HG03520 (cell line): ENCODE measurements around the gene AP2A2.

Experiments used
- ATAC-seq: cut with Tn5 transposase; IDR thresholded peaks from one replicate; pipeline ENCODE4 v1.9.1; 2021; ENCODE audit warnings: mild to moderate bottlenecking, moderate library complexity; ENCODE audit not compliant: unreplicated experiment

Gene AP2A2

DNA sequence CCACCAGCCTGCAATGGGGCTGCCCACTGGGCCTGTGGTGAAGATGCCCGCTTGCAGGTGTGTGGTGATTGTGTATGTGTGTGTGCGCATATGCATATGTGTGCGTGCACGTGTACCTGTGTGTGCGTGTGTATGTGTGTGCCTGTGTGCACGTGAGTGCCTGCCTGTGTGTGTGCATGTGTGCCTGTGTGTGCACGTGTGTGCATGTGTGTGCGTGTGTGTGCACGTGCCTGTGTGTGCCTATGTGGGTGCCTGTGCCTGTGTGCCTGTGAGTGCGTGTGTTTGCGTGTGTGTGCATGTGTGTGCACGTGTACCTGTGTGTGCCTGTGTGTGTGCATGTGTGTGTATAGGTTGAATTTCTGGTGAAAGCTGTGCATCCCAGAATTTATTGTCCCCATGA lies 113.3 kb downstream of the AP2A2 start:
- ATAC-seq: no peak

DNA sequence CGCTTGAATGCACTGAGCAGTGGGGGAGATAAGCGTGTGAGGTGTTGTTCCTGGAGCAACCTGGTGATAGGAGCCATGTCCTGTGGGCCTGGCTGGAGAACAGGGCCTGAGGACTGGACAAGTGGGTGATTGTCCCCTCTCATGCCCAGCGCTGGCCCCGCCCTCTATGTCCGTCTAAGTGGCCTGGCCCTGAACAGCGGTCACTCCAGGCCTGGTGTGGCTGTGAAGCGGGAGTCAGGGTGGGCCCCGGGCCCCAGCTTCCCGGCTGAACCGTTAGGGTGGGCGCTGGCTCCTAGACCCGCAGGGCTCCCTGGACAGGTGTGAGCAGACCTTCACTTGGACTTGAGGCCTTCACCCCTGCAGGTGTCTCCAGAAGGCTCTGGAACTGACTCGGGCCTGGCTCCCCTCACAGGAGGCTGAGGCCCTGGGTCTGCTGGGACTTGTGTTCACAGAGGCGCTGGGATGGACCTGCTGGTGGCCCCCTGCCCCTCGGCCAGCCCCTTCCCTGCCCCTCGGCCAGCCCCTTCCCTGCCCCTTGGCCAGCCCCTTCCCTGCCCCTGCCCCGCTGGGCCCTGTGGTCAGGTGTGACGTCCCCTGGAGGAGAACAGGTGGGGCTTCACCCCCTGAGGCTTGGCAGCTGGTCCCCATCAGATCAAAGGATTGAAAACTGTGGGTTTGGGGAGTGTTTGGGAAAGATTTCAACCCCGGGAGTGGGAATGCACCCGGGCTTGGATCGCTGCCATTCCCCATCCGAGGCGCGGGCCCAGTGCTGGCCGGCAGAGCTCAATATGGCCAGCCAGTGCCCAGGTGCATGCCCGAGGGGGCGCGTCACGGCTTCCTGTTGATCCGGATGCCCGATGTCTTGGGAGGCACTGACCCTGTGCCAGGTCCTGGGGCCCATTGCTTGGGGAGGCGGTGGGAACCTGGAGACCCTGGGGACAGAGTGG lies 114.1 kb downstream of the AP2A2 start:
- no peak for ATAC-seq

DNA sequence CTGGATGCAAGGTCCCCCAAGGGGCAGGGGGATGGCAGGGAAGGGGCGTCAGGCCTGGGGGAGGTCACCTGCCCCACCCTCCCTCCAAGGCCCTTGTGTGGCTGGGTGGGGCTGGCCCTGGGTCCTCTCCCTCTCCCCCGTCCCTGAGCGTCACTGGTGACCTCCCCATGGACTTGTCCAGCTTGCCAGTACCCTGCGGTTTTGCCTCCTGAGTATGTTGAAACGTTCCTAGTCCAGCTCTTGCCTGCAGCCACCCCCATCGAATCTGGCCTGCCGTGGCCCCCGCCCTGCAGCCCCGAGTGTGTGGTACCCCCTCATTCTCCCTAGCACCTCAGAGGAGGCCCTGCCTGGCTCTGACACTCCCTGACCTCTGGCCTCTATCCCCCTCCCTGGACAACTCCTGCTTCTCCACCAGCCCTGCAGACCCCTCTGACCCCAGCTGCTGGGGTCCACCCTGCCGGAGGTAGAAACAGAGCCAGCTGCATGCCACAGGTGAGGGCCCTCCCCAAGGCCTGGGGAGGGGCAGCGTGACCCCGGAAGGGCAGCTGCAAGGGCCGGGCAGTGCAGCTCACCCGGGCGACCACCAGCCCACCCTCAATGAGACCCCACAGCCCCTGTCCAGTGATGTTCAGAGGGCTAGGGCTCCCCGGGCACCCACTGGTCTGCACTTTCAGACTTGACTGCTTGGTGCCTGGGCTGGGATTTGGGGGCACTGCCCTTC lies 114.9 kb downstream of the AP2A2 start:
- ATAC-seq: no peak

DNA sequence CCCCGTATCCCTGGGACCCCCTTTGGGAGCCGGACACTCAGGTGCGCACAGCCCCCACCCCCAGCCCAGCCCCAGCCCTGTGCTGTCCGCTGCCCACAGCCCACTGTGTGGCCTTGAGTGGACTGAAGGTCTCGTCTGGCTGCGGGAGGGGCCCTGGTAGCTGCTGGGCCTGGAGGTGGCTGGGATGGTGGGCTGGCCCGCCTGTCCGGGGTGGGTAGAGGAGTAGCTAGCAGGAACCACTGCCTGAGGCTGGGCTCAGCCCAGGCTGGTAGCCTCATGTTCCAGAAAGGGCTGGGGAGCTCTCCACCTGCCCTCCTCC lies 115.4 kb downstream of the AP2A2 start:
- ATAC-seq: no peak

DNA sequence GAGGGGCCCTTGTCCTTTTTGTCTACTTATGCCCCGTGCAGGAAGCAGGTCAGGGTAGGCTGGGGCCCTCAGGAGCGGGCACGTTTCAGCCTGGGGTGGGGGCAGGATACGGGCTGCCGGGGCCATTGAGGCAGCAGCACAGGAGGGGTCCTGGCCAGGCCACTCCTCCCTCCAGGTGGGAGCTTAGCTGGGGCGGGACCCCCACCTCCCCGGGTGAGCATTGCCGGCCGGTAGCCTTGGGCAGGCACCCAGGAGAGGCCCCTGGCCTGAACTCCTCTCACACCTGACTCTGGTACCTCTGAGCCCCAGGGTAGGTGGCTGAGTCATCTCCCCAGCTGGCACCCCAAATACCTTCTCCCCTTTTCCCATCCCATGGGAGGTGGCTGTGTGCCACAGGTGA lies 115.8 kb downstream of the AP2A2 start:
- no peak for ATAC-seq

DNA sequence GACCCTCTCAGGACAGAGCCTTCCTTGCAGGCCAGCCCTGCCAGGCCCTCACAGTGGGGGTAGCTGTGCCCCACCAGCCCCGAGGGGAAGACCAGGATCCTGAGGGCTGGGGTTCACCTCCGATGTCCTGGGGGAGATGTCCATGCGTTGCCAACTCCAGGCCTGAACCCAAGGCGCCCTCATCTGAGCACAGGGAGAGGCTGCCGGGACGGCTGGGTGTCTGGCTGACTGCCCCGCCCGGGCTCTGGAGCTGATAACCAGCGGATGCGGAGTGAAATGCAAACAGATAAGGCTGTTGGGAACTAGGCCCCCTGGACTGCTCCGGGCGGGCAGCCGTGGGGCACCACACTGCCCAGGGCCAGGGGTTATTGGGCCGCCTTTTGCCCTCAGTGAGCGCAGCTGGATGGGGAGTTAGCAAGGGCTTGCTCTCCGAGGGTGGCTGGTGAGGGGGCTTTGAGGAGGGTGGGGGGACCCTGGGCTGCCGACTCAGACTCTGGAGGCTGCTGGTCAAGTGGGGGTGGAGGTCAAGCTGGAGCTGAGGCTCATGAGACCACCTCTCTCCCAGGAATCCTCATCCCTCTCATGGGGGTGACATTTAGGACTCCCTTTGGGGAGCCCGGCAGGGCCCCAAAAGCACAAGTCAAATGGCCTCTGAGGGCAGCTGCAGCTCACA lies 116.4 kb downstream of the AP2A2 start:
- no peak for ATAC-seq

DNA sequence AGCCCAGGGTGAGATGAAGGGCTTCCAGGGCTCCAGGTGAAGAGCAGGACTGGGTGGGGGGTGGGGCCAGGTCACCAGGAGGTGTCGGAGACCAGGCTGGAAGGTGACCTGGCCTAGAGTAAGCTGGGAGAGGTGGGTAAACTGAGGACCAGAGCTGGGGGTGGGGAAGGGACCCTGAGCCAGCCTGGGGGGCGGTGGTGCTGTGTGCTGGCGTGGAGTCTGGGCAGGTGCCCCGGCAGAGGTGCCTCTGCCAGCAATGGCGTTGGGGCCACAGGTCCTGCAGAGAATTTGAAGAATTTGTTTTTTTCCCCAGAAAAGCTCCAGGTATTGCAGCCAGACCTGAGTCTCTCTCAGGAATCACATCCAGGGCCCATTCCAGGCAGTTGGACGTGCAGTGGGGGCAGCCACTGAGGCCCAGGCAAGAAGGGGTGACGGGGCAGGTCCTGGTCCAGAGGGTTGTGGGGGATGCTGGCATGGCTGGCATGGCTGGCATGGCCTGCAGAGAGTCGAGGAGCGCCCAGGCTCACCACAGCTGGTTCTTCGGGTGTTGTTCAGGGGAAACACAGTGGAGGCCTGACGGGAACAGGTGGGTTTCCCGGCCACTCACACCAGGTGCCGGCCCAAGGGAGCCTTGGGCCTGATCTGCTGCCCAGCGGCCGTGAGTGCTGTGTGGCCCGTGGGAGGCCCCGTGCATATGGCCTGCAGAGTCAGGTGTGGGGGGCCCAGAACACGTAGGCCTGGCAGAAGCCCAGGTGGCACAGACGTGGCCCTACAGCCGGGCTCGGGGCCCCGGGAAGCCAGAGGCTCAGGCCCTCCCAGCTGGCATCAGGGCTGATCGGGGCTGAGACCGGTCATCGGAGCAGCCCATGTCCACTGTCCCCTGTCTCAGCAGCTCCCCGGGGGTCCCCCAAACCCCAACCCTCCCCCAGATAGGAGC lies 117.2 kb downstream of the AP2A2 start:
- no peak for ATAC-seq

DNA sequence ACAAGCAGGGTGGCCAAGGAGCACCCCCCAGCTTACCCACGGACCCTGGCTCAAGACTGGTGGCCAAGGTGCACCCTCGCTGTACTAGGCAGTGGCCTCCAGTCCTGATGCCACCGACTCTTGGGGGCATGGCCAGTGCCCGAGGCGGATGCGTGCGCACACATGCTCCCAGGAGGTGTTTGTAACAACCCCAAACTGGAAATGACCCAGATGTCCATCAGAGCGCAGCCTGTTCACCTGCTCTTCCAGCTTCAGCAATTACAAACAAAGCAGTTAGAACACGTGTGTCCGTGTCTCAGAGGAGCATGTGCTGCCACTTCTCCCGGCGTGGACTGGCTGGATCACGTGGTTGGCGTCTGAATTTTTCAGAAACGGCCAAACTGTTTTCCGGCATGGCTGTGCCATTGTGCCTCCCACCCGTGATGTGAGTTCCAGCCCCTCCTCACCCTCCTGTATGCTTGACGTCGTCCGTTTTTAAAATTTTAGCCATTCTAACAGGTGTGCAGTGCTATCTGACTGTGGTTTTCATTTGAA lies 118.0 kb downstream of the AP2A2 start:
- ATAC-seq: no peak

DNA sequence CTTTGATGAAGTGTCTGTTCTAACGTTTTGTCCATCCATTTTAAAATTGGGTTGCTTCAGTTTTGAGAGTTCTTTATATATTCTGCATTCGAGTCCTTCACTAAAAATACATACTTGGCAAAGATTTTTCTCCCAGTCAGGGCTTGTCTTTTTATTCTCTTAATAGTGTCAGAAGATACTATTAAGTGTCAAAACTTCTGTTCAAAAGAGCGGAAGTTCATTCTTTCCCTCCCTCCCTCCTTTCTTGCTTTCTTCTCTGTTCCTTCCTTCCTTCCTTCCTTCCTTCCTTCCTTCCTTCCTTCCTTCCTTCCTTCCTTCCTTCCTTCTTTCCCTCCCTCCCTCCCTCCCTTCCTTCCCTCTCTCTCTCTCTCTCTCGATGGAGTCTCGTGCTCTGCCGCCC lies 118.5 kb downstream of the AP2A2 start:
- ATAC-seq: no peak

DNA sequence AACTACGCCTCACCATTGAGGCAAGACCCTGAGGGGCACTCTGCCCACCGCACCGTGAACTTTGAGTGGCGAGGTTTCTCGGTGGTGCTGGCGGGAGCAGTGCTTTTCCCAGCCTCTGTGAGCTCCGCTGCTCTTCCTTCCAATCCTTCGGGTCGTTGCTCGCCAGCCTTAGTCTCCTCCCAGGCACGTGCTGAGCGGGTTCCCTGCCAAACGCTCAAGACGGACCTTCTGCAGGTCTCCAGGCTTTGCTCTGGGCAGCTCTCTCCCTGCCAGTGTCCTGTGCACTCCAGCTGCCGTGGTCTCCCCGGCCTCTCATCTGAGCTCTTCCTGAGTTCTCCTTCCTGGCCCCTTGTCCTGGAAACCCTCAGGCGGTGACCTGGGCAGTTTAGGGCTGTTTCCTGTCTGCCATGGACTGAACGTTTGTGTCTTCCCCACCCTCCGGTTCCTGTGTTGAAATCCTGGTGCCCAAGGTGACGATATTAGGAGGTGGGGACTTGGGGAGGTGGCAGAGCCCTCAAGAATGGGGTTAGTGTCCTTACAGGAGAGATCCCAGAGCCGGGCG lies 122.0 kb downstream of the AP2A2 start:
- ATAC-seq: no peak

DNA sequence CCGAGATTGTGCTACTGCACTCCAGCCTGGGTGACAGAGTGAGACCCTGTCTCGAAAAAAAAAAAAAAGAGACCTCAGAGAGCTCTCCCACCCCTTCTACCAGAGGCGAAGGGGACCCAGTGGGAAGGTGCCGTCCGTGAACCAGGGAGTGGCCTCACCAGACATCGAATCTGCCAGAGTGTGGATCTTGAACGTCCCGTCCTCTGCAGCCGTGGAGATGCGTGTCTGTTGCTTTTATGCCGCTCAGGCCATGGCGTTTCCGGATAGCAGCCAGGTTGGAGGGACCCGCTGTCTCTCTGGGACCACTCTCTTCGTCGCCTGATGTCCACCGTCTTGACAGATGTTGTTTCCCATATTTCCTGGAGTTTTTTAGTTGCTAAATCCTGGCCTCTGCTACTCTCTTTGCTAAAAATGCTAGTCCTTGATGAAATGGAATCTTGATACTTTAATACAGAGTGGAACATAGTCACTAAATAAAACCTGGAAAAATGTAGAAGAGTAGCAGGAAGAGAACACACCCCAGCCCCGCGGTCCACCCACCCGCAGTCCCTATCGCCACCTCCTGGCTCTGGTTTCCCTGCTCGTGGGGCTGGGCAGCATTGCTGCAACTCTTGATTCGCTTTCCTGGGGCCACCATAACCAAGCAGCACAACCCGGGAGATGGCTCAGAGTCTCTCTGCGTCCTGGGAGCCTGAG lies 122.9 kb downstream of the AP2A2 start:
- no peak for ATAC-seq

DNA sequence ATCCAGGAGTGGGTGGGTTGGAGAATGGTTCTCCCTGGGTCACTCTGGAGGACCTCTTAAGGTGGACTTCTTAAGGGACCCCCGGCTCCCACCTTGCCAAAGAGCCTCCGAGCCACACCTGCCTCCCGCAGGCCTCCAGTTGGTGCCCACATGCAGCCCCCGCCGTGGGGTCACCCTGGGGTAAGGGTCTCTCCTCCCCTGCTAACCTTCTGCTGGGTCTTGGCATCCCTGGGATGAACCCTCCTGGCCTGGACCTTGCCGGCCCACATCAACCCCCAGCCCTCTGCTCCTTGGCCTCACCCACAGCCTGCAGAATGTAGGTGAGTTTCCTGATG lies 123.4 kb downstream of the AP2A2 start:
- ATAC-seq: no peak

DNA sequence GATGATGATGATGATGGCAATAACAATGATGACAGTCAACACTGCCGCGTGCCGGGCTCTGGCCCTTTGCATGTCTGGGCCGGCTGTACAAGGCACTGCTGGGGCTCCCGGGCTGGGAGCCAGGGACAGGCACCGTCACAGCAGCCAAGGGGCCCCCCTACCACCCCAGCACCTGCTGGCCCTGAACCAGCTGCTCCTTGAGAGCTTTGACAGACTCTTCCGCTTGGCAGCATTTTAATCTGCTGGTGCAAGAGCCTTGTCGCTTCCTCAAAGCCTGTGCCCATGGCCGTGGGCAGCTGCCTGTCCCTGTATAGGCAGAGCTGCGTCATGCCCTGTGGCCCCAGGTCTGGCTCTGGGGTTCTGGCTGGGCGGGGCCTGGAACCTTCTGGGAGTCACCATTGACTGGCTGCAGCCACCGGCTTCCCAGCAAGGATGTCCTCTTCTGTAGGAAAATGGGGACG lies 123.8 kb downstream of the AP2A2 start:
- no peak for ATAC-seq

DNA sequence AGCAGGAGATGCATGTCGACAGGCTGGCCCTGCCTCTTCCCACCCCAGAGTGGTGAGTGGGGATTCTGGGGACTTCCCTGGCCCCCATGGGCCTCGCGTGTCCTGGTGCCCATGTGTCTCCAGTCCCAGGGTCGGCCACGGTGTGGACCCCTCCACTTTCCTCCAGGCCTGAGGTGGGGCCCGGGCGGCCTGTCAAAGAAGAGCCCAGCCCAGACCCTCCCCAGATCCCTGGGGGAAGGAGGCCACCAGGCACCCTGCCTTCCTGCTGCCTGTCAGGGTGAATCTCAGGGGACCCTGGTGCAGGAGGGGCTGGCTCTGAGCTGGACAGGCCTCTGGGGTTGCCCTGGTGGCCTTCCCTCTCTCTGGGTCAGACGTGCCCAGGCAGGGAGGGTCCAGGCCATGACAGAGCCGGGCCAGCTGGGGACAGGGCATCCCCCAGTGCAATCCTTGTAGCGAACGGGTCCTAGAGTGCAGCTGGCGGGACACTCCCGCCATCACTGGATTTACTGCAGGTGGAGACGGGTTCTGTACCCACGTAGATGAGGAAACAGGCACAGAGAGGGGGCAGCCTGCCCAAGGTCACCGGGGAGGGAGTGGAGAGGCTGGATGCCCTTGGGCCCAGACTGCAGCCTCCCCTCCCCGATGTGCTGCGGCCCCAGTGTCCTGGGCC lies 124.4 kb downstream of the AP2A2 start:
- ATAC-seq: no peak

DNA sequence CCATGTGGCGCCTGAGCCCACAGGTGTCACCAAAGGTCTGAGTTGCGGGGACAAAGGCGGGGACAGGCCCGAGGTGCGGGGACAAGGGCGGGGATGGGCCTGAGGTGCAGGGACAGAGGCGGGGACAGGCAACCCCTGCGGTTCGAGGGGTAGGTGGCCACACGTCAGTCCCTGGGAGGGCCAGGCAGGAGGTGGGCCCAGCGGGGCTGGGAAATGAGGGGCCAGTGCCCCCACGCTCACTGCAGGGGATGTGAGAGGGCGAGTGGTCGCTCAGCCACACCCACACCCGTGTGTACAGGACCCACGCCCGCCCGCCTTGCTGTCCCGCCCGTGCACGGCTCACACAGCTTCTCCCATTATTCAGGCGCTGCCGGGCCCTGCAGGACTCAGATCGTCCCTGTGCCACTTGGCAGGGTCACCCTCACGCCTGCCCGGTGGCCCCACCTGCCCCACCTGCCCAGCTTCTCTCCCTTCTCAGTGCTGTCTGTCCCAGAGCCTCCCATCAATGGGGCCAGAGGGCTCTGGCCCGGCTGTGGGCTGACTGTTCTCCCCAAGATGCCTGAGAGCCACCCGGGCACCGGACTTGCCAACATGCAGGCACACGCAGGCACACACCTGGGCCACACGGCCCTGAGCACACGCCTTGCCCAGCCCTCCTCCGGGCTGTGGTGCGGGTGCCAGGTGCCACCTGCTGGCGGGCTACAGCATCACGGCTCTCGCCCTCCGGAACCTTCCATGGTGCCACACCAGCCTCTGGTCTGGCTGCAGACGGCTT lies 125.1 kb downstream of the AP2A2 start:
- peak; percentile 51 for ATAC-seq

DNA sequence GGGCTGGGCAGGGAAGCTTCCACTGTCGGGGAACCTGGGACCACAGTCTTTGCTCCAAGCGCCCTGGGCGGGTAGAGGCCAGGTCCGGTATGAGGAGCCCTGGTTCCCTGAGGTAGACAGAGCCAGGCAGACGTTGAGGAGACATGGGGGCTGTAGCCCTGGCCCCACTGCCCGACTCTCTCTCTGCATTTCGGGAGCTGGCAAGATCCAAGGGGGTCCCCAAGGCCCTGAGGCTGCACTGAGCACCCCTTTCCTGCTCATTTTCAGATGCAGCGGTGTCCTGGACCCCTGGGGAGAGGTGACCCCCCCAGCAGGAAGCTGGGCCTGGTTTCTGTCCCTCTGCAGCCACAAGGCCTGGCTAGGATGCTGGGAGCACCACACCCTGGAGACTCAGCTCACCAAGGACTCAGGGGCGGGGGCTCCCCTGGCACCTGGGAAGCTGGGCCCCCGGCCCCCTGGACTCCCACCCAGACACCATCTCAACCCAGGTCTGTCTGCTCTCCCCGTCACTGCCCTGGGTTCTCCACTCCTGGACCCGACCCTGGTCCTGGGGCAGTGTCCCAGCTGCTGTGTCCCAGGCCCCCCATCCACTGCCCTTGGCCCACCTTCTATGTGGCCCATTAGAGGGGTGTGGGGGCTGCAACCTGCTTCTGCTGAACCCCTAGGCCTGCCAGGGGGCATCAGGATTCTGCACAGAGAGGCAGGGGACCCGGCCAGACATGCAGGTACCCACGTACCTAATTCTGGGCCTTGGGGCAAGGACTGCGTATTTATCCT lies 125.9 kb downstream of the AP2A2 start:
- no peak for ATAC-seq
